ENCODE measurements around the gene DENND6B. TPM values are rescaled to one million over a fixed set of nuclear protein-coding genes. Genes with fewer than 3 reads are reported as not detected.

DENND6B gene
- polyA plus RNA-seq, 1 donor from 2014 or later, result 51.0 TPM

DNA sequence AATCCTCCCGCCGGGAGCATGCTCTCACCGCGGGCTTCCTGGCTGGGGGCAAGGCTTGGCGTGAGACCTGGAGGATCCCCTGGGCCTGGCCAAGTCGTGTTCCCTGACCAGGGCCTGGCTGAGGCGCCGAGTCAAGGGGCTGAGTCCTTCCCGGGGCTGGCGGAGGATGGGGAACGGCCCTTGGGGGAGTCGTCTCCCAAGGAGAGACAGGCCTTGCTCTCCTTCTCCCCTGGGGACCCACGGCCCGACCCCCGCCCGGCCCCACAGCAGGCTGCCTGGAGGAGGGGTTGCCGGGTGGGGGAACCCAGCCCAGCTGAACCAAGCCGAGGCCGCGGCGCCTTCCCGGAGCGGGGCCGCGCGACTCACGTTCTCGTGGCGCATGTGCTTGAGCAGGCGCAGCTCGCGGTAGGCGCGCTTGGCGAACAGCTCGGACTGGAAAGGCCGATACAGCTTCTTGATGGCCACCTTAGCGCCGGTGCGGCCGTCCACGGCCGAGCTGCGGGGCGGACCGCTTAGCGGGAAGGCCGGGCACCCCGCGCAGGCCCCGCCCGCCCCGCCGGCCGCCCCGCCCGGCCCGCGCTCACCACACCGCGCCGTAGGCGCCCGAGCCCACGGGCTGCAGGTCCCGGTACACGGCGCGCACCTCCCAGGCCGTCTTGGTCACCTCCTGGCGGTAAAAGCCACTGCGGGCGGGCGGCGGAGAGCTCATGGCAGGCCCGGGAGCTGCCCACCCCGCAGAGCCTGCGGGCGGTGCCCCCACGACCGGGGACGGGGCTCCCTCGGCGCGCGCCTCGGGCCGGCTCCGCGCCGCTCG is 65.8 kb downstream of the DENND6B start:
- no peak for TF ChIP-seq EP300 (conservative IDR thresholded peaks at IDR 0.05; ENCODE audit: poor library complexity, severe bottlenecking)
- TF ChIP-seq MXI1 (conservative IDR thresholded peaks at IDR 0.05; ENCODE audit: poor library complexity, severe bottlenecking), result peak; percentile 79
- H4K20me1 ChIP-seq (ENCODE audit: insufficient read depth), result no peaks in the 10 kb centered on the region
- H3K9me2 ChIP-seq (ENCODE audit: insufficient read depth, low read length), result no peaks in the 10 kb centered on the region
- no peaks in the 10 kb centered on the region for H3F3A ChIP-seq (ENCODE audit: insufficient read depth, low read length, poor library complexity, severe bottlenecking)
- peaks cover 6% of the 10 kb centered on the region for H3K79me2 ChIP-seq (replicated peaks; ENCODE audit: insufficient read depth, low read length)
- H3K27ac ChIP-seq (ENCODE audit: low read length), result peak overlapping the region; percentile 61
- peak overlapping the region; percentile 72 for H3K9ac ChIP-seq (ENCODE audit: low read length)
- peak overlapping the region; percentile 83 for H3K4me3 ChIP-seq (ENCODE audit: low read length)
- no peaks in the 10 kb centered on the region for H3K36me3 ChIP-seq (ENCODE audit: insufficient read depth, low read length)
- no peaks in the 10 kb centered on the region for H3K9me3 ChIP-seq (ENCODE audit: low read length)
- H3K4me2 ChIP-seq (ENCODE audit: low read length), result peak overlapping the region; percentile 76
- no peaks in the 10 kb centered on the region for H3K27me3 ChIP-seq (ENCODE audit: insufficient read depth, low read depth, low read length)
- no peak overlapping the region for H2AFZ ChIP-seq (ENCODE audit: low read depth, low read length)

DNA sequence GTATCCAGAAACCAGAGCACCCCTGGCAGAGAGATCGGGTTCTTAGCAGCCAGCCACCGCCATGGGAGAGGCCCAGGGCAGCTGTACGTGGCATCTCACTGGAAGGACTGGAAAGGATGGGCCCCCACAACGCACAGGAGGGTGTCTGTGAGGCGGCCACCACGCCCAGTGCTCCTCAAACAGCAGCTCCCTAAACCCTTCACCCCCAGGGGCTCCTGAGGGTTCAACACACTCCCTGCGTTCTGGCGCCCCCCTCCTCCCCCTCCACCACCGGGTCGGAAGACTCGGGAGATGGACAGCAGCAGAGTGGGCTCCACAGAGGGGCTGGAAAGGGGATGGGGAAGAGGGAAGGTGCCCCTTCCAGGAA is 66.4 kb downstream of the DENND6B start:
- Histone ChIP-seq H3K36me3 (ENCODE audit: insufficient read depth, low read length) (no peaks in the 10 kb centered on the region), H2AFZ (ENCODE audit: low read depth, low read length) (no peak overlapping the region), H3K27me3 (ENCODE audit: insufficient read depth, low read depth, low read length) (no peaks in the 10 kb centered on the region), H3K4me2 (ENCODE audit: low read length) (peak overlapping the region; percentile 76), H3F3A (ENCODE audit: insufficient read depth, low read length, poor library complexity, severe bottlenecking) (no peaks in the 10 kb centered on the region), H4K20me1 (ENCODE audit: insufficient read depth) (no peaks in the 10 kb centered on the region), H3K27ac (ENCODE audit: low read length) (peak overlapping the region; percentile 61), H3K9ac (ENCODE audit: low read length) (peak overlapping the region; percentile 72), H3K9me3 (ENCODE audit: low read length) (no peaks in the 10 kb centered on the region), H3K4me3 (ENCODE audit: low read length) (peak overlapping the region; percentile 83), H3K9me2 (ENCODE audit: insufficient read depth, low read length) (no peaks in the 10 kb centered on the region), H3K79me2 (replicated peaks; ENCODE audit: insufficient read depth, low read length) (peaks cover 6% of the 10 kb centered on the region)
- TF ChIP-seq EZH2 (IDR thresholded peaks at IDR 0.05; ENCODE audit: borderline replicate concordance, insufficient read depth, low read length, poor library complexity, severe bottlenecking) (no peak), SMC3 (conservative IDR thresholded peaks at IDR 0.05; ENCODE audit: poor library complexity) (no peak), EP300 (conservative IDR thresholded peaks at IDR 0.05; ENCODE audit: poor library complexity, severe bottlenecking) (no peak), MXI1 (conservative IDR thresholded peaks at IDR 0.05; ENCODE audit: poor library complexity, severe bottlenecking) (no peak), POLR2AphosphoS5 (IDR thresholded peaks at IDR 0.05) (no peak), RAD21 (conservative IDR thresholded peaks at IDR 0.05) (no peak)
- TF ChIP-seq, protein P1, sequence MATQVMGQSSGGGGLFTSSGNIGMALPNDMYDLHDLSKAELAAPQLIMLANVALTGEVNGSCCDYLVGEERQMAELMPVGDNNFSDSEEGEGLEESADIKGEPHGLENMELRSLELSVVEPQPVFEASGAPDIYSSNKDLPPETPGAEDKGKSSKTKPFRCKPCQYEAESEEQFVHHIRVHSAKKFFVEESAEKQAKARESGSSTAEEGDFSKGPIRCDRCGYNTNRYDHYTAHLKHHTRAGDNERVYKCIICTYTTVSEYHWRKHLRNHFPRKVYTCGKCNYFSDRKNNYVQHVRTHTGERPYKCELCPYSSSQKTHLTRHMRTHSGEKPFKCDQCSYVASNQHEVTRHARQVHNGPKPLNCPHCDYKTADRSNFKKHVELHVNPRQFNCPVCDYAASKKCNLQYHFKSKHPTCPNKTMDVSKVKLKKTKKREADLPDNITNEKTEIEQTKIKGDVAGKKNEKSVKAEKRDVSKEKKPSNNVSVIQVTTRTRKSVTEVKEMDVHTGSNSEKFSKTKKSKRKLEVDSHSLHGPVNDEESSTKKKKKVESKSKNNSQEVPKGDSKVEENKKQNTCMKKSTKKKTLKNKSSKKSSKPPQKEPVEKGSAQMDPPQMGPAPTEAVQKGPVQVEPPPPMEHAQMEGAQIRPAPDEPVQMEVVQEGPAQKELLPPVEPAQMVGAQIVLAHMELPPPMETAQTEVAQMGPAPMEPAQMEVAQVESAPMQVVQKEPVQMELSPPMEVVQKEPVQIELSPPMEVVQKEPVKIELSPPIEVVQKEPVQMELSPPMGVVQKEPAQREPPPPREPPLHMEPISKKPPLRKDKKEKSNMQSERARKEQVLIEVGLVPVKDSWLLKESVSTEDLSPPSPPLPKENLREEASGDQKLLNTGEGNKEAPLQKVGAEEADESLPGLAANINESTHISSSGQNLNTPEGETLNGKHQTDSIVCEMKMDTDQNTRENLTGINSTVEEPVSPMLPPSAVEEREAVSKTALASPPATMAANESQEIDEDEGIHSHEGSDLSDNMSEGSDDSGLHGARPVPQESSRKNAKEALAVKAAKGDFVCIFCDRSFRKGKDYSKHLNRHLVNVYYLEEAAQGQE (IDR thresholded peaks at IDR 0.05; ENCODE audit: borderline replicate concordance), result no peak
- TF ChIP-seq, protein P2, sequence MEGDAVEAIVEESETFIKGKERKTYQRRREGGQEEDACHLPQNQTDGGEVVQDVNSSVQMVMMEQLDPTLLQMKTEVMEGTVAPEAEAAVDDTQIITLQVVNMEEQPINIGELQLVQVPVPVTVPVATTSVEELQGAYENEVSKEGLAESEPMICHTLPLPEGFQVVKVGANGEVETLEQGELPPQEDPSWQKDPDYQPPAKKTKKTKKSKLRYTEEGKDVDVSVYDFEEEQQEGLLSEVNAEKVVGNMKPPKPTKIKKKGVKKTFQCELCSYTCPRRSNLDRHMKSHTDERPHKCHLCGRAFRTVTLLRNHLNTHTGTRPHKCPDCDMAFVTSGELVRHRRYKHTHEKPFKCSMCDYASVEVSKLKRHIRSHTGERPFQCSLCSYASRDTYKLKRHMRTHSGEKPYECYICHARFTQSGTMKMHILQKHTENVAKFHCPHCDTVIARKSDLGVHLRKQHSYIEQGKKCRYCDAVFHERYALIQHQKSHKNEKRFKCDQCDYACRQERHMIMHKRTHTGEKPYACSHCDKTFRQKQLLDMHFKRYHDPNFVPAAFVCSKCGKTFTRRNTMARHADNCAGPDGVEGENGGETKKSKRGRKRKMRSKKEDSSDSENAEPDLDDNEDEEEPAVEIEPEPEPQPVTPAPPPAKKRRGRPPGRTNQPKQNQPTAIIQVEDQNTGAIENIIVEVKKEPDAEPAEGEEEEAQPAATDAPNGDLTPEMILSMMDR (IDR thresholded peaks at IDR 0.05; ENCODE audit: poor library complexity, severe bottlenecking), result no peak
